Measurements from ENCODE around the gene ADAM12. TPM values are rescaled to one million over a fixed set of nuclear protein-coding genes. Genes with fewer than 3 reads are reported as not detected.
"Not testable (repeated sequence)": the region's sequence is repeated elsewhere in the genome, so short reads cannot be mapped to it uniquely, and the experiment has no call there.

The ADAM12 gene
- total and polyA plus RNA-seq, 2 donors, result 0.96 to 4.6 TPM

DNA sequence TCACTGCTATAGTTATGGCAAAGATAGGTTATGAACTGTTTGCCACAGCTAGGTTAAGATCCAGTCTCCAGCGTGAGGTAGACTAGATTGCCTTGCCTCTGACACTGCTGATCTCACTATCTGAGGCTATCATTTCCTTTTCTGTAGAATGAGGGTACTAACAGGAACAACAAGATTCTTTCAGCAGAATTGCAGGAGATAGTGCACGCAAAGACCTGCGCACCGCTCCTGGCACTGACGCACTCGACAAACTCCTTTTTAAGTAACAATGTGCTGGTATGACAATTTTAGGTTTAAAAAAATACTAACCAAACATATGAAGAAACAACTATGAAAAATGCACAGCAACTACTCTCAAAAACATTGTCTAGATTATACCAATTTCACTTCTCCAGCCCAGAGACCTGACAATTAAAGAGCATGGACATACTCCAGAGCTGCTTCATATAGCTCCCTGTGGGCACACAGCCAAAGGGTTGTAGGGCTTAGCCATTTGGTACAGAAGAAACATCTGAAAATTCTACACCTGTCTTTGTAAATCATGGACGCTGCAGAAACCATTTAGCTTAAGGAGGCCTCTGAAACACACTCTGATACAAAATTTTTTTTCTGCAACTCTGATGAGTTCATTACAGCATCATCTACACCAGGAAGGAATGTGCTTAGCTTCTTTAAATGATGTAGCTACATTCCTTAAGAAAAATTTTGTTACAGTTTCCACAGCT lies 7.8 kb downstream of the ADAM12 start:
- Histone ChIP-seq H3K27ac (ENCODE audit: low read depth in 1 of 2, low read length in 1 of 2) (no peak overlapping the region), H3K27me3 (ENCODE audit: control insufficient read depth in 2 of 2, insufficient read depth in 1 of 2, low read length in 1 of 2) (no peaks in the 10 kb centered on the region), H3K9me3 (ENCODE audit: control insufficient read depth in 2 of 2, insufficient read depth in 1 of 2, low read length in 1 of 2) (no peaks in the 10 kb centered on the region), H3K36me3 (ENCODE audit: control insufficient read depth in 2 of 2, insufficient read depth in 2 of 2, low read length in 1 of 2) (no peaks in the 10 kb centered on the region), H3K4me3 (ENCODE audit: low read length in 2 of 2) (no peak overlapping the region), H3K4me1 (ENCODE audit: control insufficient read depth in 2 of 2, insufficient read depth in 2 of 2, low read length in 2 of 2) (no peaks in the 10 kb centered on the region)
- 94% methylated on average over 7 of the region's 7 CpGs for WGBS
- no peak for DNase-seq (ENCODE audit: low read depth in 6 of 9, low spot score in 9 of 9)

DNA sequence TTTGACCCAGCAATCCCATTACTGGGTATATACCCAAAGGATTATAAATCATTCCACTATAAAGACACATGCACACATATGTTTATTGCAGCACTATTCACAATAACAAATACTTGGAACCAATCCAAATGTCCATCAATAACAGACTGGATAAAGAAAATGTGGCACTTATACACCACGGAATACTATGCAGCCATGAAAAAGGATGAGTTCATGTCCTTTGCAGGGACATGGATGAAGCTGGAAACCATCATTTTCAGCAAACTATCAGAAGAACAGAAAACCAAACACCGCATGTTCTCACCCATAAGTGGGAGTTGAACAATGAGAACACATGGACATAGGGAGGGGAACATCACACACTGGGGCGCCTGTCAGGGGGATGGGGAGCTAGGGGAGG lies 9.1 kb downstream of the ADAM12 start:
- H3K27ac ChIP-seq (ENCODE audit: low read depth in 1 of 2, low read length in 1 of 2); H3K9me3 ChIP-seq (ENCODE audit: control insufficient read depth in 2 of 2, insufficient read depth in 1 of 2, low read length in 1 of 2); H3K27me3 ChIP-seq (ENCODE audit: control insufficient read depth in 2 of 2, insufficient read depth in 1 of 2, low read length in 1 of 2); DNase-seq (ENCODE audit: low read depth in 6 of 9, low spot score in 9 of 9); H3K4me1 ChIP-seq (ENCODE audit: control insufficient read depth in 2 of 2, insufficient read depth in 2 of 2, low read length in 2 of 2); H3K4me3 ChIP-seq (ENCODE audit: low read length in 2 of 2); H3K36me3 ChIP-seq (ENCODE audit: control insufficient read depth in 2 of 2, insufficient read depth in 2 of 2, low read length in 1 of 2): not testable (repeated sequence)
- 93% methylated on average over 3 of the region's 3 CpGs for whole genome bisulfite sequencing

DNA sequence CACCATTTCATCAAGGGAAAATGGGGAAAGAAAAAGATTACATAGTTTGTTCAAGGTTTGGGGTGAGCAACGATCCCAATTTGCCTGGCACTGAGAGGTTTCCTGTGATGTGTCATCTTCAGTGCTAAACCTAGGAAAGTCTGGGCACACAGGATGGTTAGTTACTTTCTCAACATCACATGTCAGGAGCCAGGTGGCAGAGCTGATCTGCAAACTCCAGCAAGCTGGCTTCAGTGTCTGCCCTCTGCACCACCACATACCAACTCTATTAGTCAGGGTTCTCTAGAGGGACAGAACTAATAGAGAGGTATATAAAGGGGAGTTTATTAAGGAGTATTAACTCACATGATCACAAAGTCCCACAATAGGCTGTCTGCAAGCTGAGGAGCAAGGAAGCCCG lies 11.3 kb downstream of the ADAM12 start:
- no peaks in the 10 kb centered on the region for H3K36me3 ChIP-seq (ENCODE audit: control insufficient read depth in 2 of 2, insufficient read depth in 2 of 2, low read length in 1 of 2)
- H3K27me3 ChIP-seq (ENCODE audit: control insufficient read depth in 2 of 2, insufficient read depth in 1 of 2, low read length in 1 of 2), result no peaks in the 10 kb centered on the region
- no peak for DNase-seq (ENCODE audit: low read depth in 6 of 9, low spot score in 9 of 9)
- H3K4me3 ChIP-seq (ENCODE audit: low read length in 2 of 2), result no peak overlapping the region
- H3K9me3 ChIP-seq (ENCODE audit: control insufficient read depth in 2 of 2, insufficient read depth in 1 of 2, low read length in 1 of 2), result no peaks in the 10 kb centered on the region
- no peaks in the 10 kb centered on the region for H3K4me1 ChIP-seq (ENCODE audit: control insufficient read depth in 2 of 2, insufficient read depth in 2 of 2, low read length in 2 of 2)
- WGBS, result 88% methylated on average over 2 of the region's 2 CpGs
- no peak overlapping the region for H3K27ac ChIP-seq (ENCODE audit: low read depth in 1 of 2, low read length in 1 of 2)

DNA sequence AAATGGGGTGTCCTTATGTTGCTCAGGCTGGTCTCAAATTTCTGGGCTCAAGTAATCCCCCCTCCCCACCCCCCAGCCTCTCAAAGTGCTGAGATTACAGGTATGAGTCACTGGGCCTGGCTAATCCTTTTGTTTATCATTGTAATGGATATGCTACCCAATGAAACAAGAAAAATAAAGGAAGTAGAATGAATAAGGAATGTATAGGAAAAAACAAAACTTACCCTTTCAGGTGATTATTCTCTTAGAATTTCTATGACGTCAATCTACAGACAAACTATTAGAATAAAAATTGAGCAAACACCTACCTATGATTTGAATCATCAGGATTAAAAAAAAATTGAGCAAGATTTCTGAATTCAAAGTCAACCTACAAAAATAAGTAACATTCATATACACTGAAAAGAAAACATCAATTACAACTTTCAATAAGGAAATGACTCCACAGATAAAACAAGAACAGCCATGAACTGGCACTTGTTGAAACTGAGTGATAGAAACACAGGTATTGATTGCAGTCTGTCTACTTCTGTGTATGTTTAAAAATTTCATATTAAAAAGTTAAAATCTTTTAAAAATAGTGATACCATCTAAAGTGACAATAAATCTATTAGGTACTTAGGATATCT lies 12.2 kb downstream of the ADAM12 start:
- Histone ChIP-seq H3K36me3 (ENCODE audit: control insufficient read depth in 2 of 2, insufficient read depth in 2 of 2, low read length in 1 of 2) (no peaks in the 10 kb centered on the region), H3K27me3 (ENCODE audit: control insufficient read depth in 2 of 2, insufficient read depth in 1 of 2, low read length in 1 of 2) (no peaks in the 10 kb centered on the region), H3K27ac (ENCODE audit: low read depth in 1 of 2, low read length in 1 of 2) (no peak overlapping the region), H3K9me3 (ENCODE audit: control insufficient read depth in 2 of 2, insufficient read depth in 1 of 2, low read length in 1 of 2) (no peaks in the 10 kb centered on the region), H3K4me3 (ENCODE audit: low read length in 2 of 2) (no peak overlapping the region), H3K4me1 (ENCODE audit: control insufficient read depth in 2 of 2, insufficient read depth in 2 of 2, low read length in 2 of 2) (no peaks in the 10 kb centered on the region)
- WGBS, result 92% methylated on average over 1 of the region's 1 CpG
- DNase-seq (ENCODE audit: low read depth in 6 of 9, low spot score in 9 of 9), result no peak

DNA sequence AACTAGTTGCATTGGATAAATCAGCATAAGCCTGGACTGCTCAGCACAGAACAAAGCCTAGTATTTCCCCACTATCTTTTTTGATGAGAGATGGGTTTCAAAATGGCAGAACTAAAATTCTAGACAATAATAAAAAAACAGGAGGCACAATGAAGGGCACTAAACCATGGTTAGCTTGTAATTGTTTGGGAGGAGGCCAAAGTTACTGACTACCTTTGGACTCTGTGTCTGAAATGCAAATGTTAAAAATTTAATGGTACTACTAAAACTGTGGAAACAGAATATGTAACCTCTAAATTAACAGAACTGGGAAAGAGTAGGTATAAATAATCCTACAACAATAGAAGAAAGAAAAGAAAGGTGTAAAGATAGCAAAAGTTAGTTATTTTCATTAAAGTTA lies 13.0 kb downstream of the ADAM12 start:
- Histone ChIP-seq H3K27ac (ENCODE audit: low read depth in 1 of 2, low read length in 1 of 2) (no peak overlapping the region), H3K4me1 (ENCODE audit: control insufficient read depth in 2 of 2, insufficient read depth in 2 of 2, low read length in 2 of 2) (no peaks in the 10 kb centered on the region), H3K27me3 (ENCODE audit: control insufficient read depth in 2 of 2, insufficient read depth in 1 of 2, low read length in 1 of 2) (no peaks in the 10 kb centered on the region), H3K9me3 (ENCODE audit: control insufficient read depth in 2 of 2, insufficient read depth in 1 of 2, low read length in 1 of 2) (no peaks in the 10 kb centered on the region), H3K4me3 (ENCODE audit: low read length in 2 of 2) (no peak overlapping the region), H3K36me3 (ENCODE audit: control insufficient read depth in 2 of 2, insufficient read depth in 2 of 2, low read length in 1 of 2) (no peaks in the 10 kb centered on the region)
- DNase-seq (ENCODE audit: low read depth in 6 of 9, low spot score in 9 of 9), result no peak

DNA sequence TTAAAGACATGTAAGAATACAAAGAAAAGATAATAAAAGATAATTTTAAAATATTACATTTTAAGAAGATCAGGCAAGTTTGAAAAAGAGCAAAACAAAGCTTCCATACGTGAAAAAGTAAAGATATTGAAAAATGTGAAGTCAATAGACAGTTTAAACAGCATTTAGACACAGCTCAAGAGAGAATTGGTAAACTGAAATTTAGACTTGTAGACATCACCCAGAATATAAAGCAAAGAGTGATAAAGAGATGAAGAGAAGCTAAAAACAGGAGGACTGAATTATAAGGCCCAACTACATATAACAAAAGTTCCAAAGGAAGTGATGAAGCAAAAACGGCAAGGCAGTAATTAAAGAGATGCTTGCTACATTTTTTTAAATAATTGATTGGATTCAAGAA lies 13.8 kb downstream of the ADAM12 start:
- Histone ChIP-seq H3K4me3 (ENCODE audit: low read length in 2 of 2) (no peak overlapping the region), H3K27me3 (ENCODE audit: control insufficient read depth in 2 of 2, insufficient read depth in 1 of 2, low read length in 1 of 2) (no peaks in the 10 kb centered on the region), H3K27ac (ENCODE audit: low read depth in 1 of 2, low read length in 1 of 2) (no peak overlapping the region), H3K4me1 (ENCODE audit: control insufficient read depth in 2 of 2, insufficient read depth in 2 of 2, low read length in 2 of 2) (no peaks in the 10 kb centered on the region), H3K36me3 (ENCODE audit: control insufficient read depth in 2 of 2, insufficient read depth in 2 of 2, low read length in 1 of 2) (no peaks in the 10 kb centered on the region), H3K9me3 (ENCODE audit: control insufficient read depth in 2 of 2, insufficient read depth in 1 of 2, low read length in 1 of 2) (no peaks in the 10 kb centered on the region)
- 89% methylated on average over 2 of the region's 2 CpGs for WGBS
- no peak for DNase-seq (ENCODE audit: low read depth in 6 of 9, low spot score in 9 of 9)

DNA sequence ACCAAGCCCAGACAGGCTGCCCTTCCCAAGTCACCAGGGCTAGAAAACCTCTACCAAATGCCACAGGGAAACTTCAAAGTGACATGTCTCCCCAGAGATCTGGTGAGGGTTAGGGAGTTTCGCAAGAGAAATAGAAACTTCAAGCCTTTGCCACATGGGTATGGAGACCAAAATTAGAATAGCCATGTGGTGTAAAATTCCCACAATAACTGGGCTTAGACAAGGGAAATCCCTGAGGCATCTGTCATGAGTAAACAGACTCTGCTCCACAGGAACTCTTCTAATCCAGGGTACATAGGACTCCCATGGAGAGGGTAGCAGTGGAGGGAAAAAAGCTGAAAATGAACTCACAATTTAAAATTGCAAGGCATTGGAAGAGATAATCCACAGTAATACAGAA lies 14.3 kb downstream of the ADAM12 start:
- Histone ChIP-seq H3K9me3 (ENCODE audit: control insufficient read depth in 2 of 2, insufficient read depth in 1 of 2, low read length in 1 of 2) (no peaks in the 10 kb centered on the region), H3K4me1 (ENCODE audit: control insufficient read depth in 2 of 2, insufficient read depth in 2 of 2, low read length in 2 of 2) (no peaks in the 10 kb centered on the region), H3K27ac (ENCODE audit: low read depth in 1 of 2, low read length in 1 of 2) (no peak overlapping the region), H3K27me3 (ENCODE audit: control insufficient read depth in 2 of 2, insufficient read depth in 1 of 2, low read length in 1 of 2) (no peaks in the 10 kb centered on the region), H3K4me3 (ENCODE audit: low read length in 2 of 2) (no peak overlapping the region), H3K36me3 (ENCODE audit: control insufficient read depth in 2 of 2, insufficient read depth in 2 of 2, low read length in 1 of 2) (no peaks in the 10 kb centered on the region)
- no peak for DNase-seq (ENCODE audit: low read depth in 6 of 9, low spot score in 9 of 9)
- WGBS, result 96% methylated on average over 1 of the region's 1 CpG

DNA sequence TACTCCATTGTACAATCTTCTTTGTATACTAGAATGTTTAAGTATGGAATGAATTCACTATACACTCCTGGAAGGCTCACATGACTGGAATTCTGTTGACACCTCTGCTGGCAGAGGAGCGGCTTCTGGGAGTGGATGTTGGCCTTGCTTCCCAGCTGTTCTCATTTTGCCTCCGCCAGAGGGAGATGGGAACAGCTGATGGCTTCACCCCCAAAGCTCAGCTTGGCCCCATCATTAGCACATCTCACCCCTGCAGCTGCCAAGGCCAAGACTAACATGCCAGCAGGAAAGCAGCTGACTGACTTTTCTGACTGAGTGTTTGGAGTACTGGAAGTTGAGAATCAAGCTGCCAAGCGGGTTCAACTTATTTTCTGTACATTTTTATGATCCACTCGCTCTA lies 15.1 kb downstream of the ADAM12 start:
- Histone ChIP-seq H3K4me1 (ENCODE audit: control insufficient read depth in 2 of 2, insufficient read depth in 2 of 2, low read length in 2 of 2) (no peaks in the 10 kb centered on the region), H3K4me3 (ENCODE audit: low read length in 2 of 2) (no peak overlapping the region), H3K9me3 (ENCODE audit: control insufficient read depth in 2 of 2, insufficient read depth in 1 of 2, low read length in 1 of 2) (no peaks in the 10 kb centered on the region), H3K36me3 (ENCODE audit: control insufficient read depth in 2 of 2, insufficient read depth in 2 of 2, low read length in 1 of 2) (no peaks in the 10 kb centered on the region), H3K27me3 (ENCODE audit: control insufficient read depth in 2 of 2, insufficient read depth in 1 of 2, low read length in 1 of 2) (no peaks in the 10 kb centered on the region), H3K27ac (ENCODE audit: low read depth in 1 of 2, low read length in 1 of 2) (no peak overlapping the region)
- 90% methylated on average over 4 of the region's 4 CpGs for WGBS
- no peak for DNase-seq (ENCODE audit: low read depth in 6 of 9, low spot score in 9 of 9)

DNA sequence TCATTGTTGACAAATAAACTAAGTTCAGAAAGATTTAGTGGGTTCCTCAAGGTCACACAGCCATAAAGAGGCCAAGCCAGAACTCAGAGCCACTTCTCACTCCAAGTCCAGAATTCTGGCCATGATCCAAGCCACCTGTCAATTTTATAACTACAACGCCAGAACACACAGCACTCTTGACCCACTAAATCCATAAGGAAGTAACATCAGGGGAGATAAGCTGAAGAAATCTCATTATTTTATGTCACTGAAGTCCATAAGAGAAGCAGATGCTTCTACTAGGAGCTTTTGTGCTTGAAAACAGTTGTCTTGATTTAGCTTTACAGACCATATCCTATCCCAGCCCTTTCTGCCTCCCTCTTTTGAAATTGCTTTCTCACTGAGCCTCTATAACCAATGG lies 15.9 kb downstream of the ADAM12 start:
- H3K36me3 ChIP-seq (ENCODE audit: control insufficient read depth in 2 of 2, insufficient read depth in 2 of 2, low read length in 1 of 2), result no peaks in the 10 kb centered on the region
- no peak for DNase-seq (ENCODE audit: low read depth in 6 of 9, low spot score in 9 of 9)
- H3K9me3 ChIP-seq (ENCODE audit: control insufficient read depth in 2 of 2, insufficient read depth in 1 of 2, low read length in 1 of 2), result no peaks in the 10 kb centered on the region
- no peaks in the 10 kb centered on the region for H3K4me1 ChIP-seq (ENCODE audit: control insufficient read depth in 2 of 2, insufficient read depth in 2 of 2, low read length in 2 of 2)
- WGBS, result 21% methylated on average over 1 of the region's 1 CpG
- H3K27me3 ChIP-seq (ENCODE audit: control insufficient read depth in 2 of 2, insufficient read depth in 1 of 2, low read length in 1 of 2), result no peaks in the 10 kb centered on the region
- no peak overlapping the region for H3K27ac ChIP-seq (ENCODE audit: low read depth in 1 of 2, low read length in 1 of 2)
- H3K4me3 ChIP-seq (ENCODE audit: low read length in 2 of 2), result no peak overlapping the region

Measured in thymus (tissue), 11 donors.